IMR-90 (cell line): ENCODE data around the gene NTRK3. TPM values are rescaled to one million over a fixed set of nuclear protein-coding genes. Genes with fewer than 3 reads are reported as not detected.

Source experiments
- ATAC-seq: fragments of 200-7000 bp; cut with Tn5 transposase; 2 replicates; pipeline ENCODE4 v1.9.1; 2020; ENCODE audit warnings: low read depth, mild to moderate bottlenecking, moderate library complexity
- BruUV-seq: library from RNA; stranded (reverse); fragments of 400-500 nt; replicated peaks from 2 replicates; lab custom pipeline; 2021; lab: Mats Ljungman, UMichigan
- CTCF ChIA-PET: fragments of 300-600 bp; formaldehyde crosslinking; extraction: SDS; loops from one replicate; lab custom pipeline; 2021; ENCODE audit warnings: antibody characterized with exemption; lab: Yijun Ruan, JAX
- POLR2A ChIA-PET: fragments of 300-600 bp; sonication (Branson Sonifier 250); formaldehyde crosslinking; loops from one replicate; lab custom pipeline; 2022; ENCODE audit warnings: antibody characterized with exemption; ENCODE audit not compliant: unreplicated experiment; lab: Charles Lee
- DNase-seq: peaks from one replicate; pipeline ENCODE4 v3.0.0; 2013
- H2AFZ ChIP-seq: replicated peaks from 2 replicates; pipeline ENCODE3; 2013; ENCODE audit warnings: low read length, mild to moderate bottlenecking; ENCODE audit not compliant: poor library complexity
- H2AK5ac ChIP-seq: 2 replicates; pipeline ENCODE4 v1.6.1; 2013; ENCODE audit warnings: low read depth, low read length, inconsistent platforms
- H2AK9ac ChIP-seq: replicated peaks from 2 replicates; pipeline ENCODE3; 2013; ENCODE audit warnings: mild to moderate bottlenecking, low read depth, low read length, moderate library complexity; ENCODE audit not compliant: poor library complexity
- H2BK120ac ChIP-seq: 2 replicates; pipeline ENCODE4 v1.6.1; 2013; ENCODE audit warnings: low read depth, low read length, inconsistent platforms
- H2BK15ac ChIP-seq: 3 replicates; pipeline ENCODE4 v1.6.1; 2013; ENCODE audit warnings: low read depth, low read length, inconsistent platforms
- H2BK20ac ChIP-seq: 2 replicates; pipeline ENCODE4 v1.6.1; 2013; ENCODE audit warnings: low read depth, mild to moderate bottlenecking, inconsistent platforms, low read length, moderate library complexity
- H2BK5ac ChIP-seq: 2 replicates; pipeline ENCODE4 v1.6.1; 2013; ENCODE audit warnings: mild to moderate bottlenecking, low read depth, low read length, inconsistent platforms; ENCODE audit not compliant: poor library complexity, severe bottlenecking
- H3K14ac ChIP-seq: replicated peaks from 2 replicates; pipeline ENCODE4 v1.6.1; 2013; ENCODE audit warnings: low read depth, low read length, inconsistent platforms
- H3K18ac ChIP-seq: 2 replicates; pipeline ENCODE4 v1.6.1; 2013; ENCODE audit warnings: low read depth, low read length, control low read depth
- H3K23ac ChIP-seq: 2 replicates; pipeline ENCODE4 v1.6.1; 2013; ENCODE audit warnings: low read depth, low read length, inconsistent platforms
- H3K27ac ChIP-seq: 2 replicates; pipeline ENCODE4 v1.5.1; 2013; ENCODE audit warnings: mild to moderate bottlenecking, control low read depth, low read length; ENCODE audit not compliant: insufficient read depth
- H3K27me3 ChIP-seq: 2 replicates; pipeline ENCODE4 v1.6.1; 2013; ENCODE audit warnings: low read length; ENCODE audit not compliant: control insufficient read depth, insufficient read depth
- H3K36me3 ChIP-seq: 2 replicates; pipeline ENCODE4 v1.6.1; 2013; ENCODE audit warnings: low read length, mixed read lengths; ENCODE audit not compliant: control insufficient read depth, insufficient read depth
- H3K4ac ChIP-seq: 2 replicates; pipeline ENCODE4 v1.6.1; 2013; ENCODE audit warnings: low read depth, low read length, inconsistent platforms
- H3K4me1 ChIP-seq: 2 replicates; pipeline ENCODE4 v1.6.1; 2013; ENCODE audit warnings: low read length, mixed read lengths; ENCODE audit not compliant: control insufficient read depth, insufficient read depth
- H3K4me2 ChIP-seq: 2 replicates; pipeline ENCODE4 v1.6.1; 2013; ENCODE audit warnings: low read depth, mild to moderate bottlenecking, control low read depth, low read length, moderate library complexity
- H3K4me3 ChIP-seq: 2 replicates; pipeline ENCODE4 v1.5.1; 2013; ENCODE audit warnings: low read depth, mild to moderate bottlenecking, control low read depth, low read length, moderate library complexity; ENCODE audit not compliant: insufficient read depth
- H3K56ac ChIP-seq: 2 replicates; pipeline ENCODE4 v1.6.1; 2013; ENCODE audit warnings: low read length, inconsistent platforms; ENCODE audit not compliant: insufficient read depth; ENCODE audit errors: extremely low read depth
- H3K79me1 ChIP-seq, 2 experiments: 2 replicates each; pipeline ENCODE4 v1.6.1; 2013; ENCODE audit warnings: low read length in 2 of 2, inconsistent platforms in 1 of 2, low read depth in 1 of 2
- H3K9ac ChIP-seq: 2 replicates; pipeline ENCODE4 v1.6.1; 2013; ENCODE audit warnings: low read depth, low read length, control low read depth
- H3K9me1 ChIP-seq: 2 replicates; pipeline ENCODE4 v1.6.1; 2013; ENCODE audit warnings: low read length, inconsistent platforms; ENCODE audit not compliant: insufficient read depth
- H3K9me3 ChIP-seq: 2 replicates; pipeline ENCODE4 v1.6.1; 2013; ENCODE audit warnings: low read length; ENCODE audit not compliant: control insufficient read depth, insufficient read depth
- H4K20me1 ChIP-seq: 2 replicates; pipeline ENCODE4 v1.6.1; 2013; ENCODE audit warnings: low read length, inconsistent platforms; ENCODE audit not compliant: insufficient read depth
- H4K5ac ChIP-seq: 2 replicates; pipeline ENCODE4 v1.6.1; 2013; ENCODE audit warnings: mild to moderate bottlenecking, low read depth, low read length, control low read depth
- H4K8ac ChIP-seq, 2 experiments: 2 replicates each; pipeline ENCODE4 v1.6.1; 2013; ENCODE audit warnings: low read depth in 2 of 2, low read length in 2 of 2, control low read depth in 1 of 2, inconsistent platforms in 1 of 2
- H4K91ac ChIP-seq: 2 replicates; pipeline ENCODE4 v1.6.1; 2013; ENCODE audit warnings: low read depth, low read length, inconsistent platforms; ENCODE audit not compliant: insufficient read depth
- BHLHE40 ChIP-seq: fragments of 150-350 bp; IDR thresholded peaks from 2 replicates; pipeline ENCODE4 v1.6.1; 2016; ENCODE audit warnings: mild to moderate bottlenecking, low read depth, low read length
- CEBPB ChIP-seq: IDR thresholded peaks from 2 replicates; pipeline ENCODE4 v1.6.1; 2012; ENCODE audit warnings: low read depth, low read length, improper control_type of control experiment
- CHD1 ChIP-seq: IDR thresholded peaks from 2 replicates; pipeline ENCODE4 v1.6.1; 2012; ENCODE audit warnings: low read depth, low read length, improper control_type of control experiment
- CTCF ChIP-seq: conservative IDR thresholded peaks from 2 replicates; pipeline ENCODE4 v1.5.1; 2012; ENCODE audit warnings: mild to moderate bottlenecking, low read depth, low read length, improper control_type of control experiment
- ELK1 ChIP-seq: fragments of 150-350 bp; IDR thresholded peaks from 2 replicates; pipeline ENCODE4 v1.6.1; 2016; ENCODE audit warnings: low read depth, mild to moderate bottlenecking, low read length, moderate library complexity, borderline replicate concordance
- MAFK ChIP-seq: IDR thresholded peaks from 2 replicates; pipeline ENCODE4 v1.6.1; 2012; ENCODE audit warnings: low read depth, low read length, improper control_type of control experiment
- MAZ ChIP-seq: IDR thresholded peaks from 2 replicates; pipeline ENCODE4 v1.6.1; 2012; ENCODE audit warnings: low read depth, mild to moderate bottlenecking, low read length, improper control_type of control experiment, moderate library complexity, borderline replicate concordance
- NFE2L2 ChIP-seq: fragments of 150-350 bp; IDR thresholded peaks from 2 replicates; pipeline ENCODE4 v1.6.1; 2016; ENCODE audit warnings: low read depth, mild to moderate bottlenecking, low read length
- RFX5 ChIP-seq: IDR thresholded peaks from 2 replicates; pipeline ENCODE4 v1.8.0; 2012; ENCODE audit warnings: low read depth, mild to moderate bottlenecking, low read length, moderate library complexity
- SMC3 ChIP-seq: fragments of 150-350 bp; IDR thresholded peaks from 2 replicates; pipeline ENCODE4 v1.6.1; 2016; ENCODE audit warnings: low read depth, mild to moderate bottlenecking, antibody characterized with exemption, low read length, moderate library complexity
- WGBS, 2 experiments: methylation state at CpG; one replicate each; pipeline versions ENCODE4 v1.1.5 to v1.1.7; 2013; ENCODE audit warnings: missing lambda C conversion rate in 2 of 2; ENCODE audit not compliant: insufficient read length in 1 of 2; ENCODE audit errors: extremely low coverage in 2 of 2; 5-methylcytosine and 5-hydroxymethylcytosine counted together
- dilution Hi-C: fragments of 300-500 bp; cut with HindIII; formaldehyde crosslinking; loops from one replicate; pipeline ENCODE4 v1.14.3; 2018; ENCODE audit warnings: low sequenced_read_pairs; ENCODE audit not compliant: unreplicated experiment
- in situ Hi-C: fragments of 300-500 bp; cut with MboI; formaldehyde crosslinking; loops from 3 replicates; pipeline ENCODE4 v1.14.3; 2019; ENCODE audit warnings: low sequenced_read_pairs, inconsistent platforms, mixed read lengths
- intact Hi-C: fragments of 100-400 bp; cut with micrococcal nuclease; formaldehyde crosslinking; loops from 2 replicates; pipeline ENCODE4 v1.10.0; 2022
- polyA plus RNA-seq, 3 experiments: library from polyadenylated mRNA; depleted of rRNA; stranded (reverse); fragments of >200 nt; gene quantifications; 2 replicates each; pipeline ENCODE4 v1.2.3, GENCODE V29; 2012; ENCODE audit warnings: low replicate concordance in 1 of 3
- total RNA-seq: library from RNA; depleted of rRNA; stranded (reverse); fragments of >200 nt; gene quantifications from 2 replicates; pipeline ENCODE4 v1.2.3, GENCODE V29; 2012

NTRK3 gene
- total and polyA plus RNA-seq, 2 of the 4 experiments (the other 2 are of a cell fraction) = under 0.01 to 0.15 TPM

GRCh38 chr15:88067331-88067685 lies 189.2 kb downstream of the NTRK3 start:
- TF ChIP-seq CEBPB = no peak
- no peak for TF ChIP-seq RFX5
- no peak for TF ChIP-seq CTCF
- TF ChIP-seq MAZ = no peak
- TF ChIP-seq SMC3 = no peak
- no peak for TF ChIP-seq ELK1
- TF ChIP-seq MAFK = no peak
- TF ChIP-seq NFE2L2 = no peak
- no peak for TF ChIP-seq BHLHE40
- no peak for TF ChIP-seq CHD1
- H3K23ac ChIP-seq = no peak overlapping the region
- no peak overlapping the region for H2AK9ac ChIP-seq
- H3K9me3 ChIP-seq = peaks cover 24% of the 10 kb centered on the region
- no peak overlapping the region for H4K5ac ChIP-seq
- no peak for ATAC-seq
- no TSS peak for BruUV-seq
- H3K79me1 ChIP-seq = no peaks in the 10 kb centered on the region
- in situ Hi-C loops (no loop called here), dilution Hi-C loops (no loop called here), intact Hi-C loops (no loop called here)
- H3K4me2 ChIP-seq = no peak overlapping the region
- H2BK120ac ChIP-seq = no peak overlapping the region
- H3K27me3 ChIP-seq = no peaks in the 10 kb centered on the region
- no peaks in the 10 kb centered on the region for H4K20me1 ChIP-seq
- no peaks in the 10 kb centered on the region for H3K36me3 ChIP-seq
- no CpG with 5 or more reads among the region's 3 CpGs for WGBS, 2 experiments
- no peak overlapping the region for H3K4me3 ChIP-seq
- no peak overlapping the region for H2AK5ac ChIP-seq
- no peak overlapping the region for H2BK20ac ChIP-seq
- H2BK15ac ChIP-seq = no peak overlapping the region
- no peak overlapping the region for H4K91ac ChIP-seq
- H4K8ac ChIP-seq = no peak overlapping the region
- H3K14ac ChIP-seq = no peak overlapping the region
- no peaks in the 10 kb centered on the region for H3K4me1 ChIP-seq
- H3K27ac ChIP-seq = no peak overlapping the region
- ChIA-PET CTCF (no interaction called here), POLR2A (no interaction called here)
- H3K18ac ChIP-seq = no peak overlapping the region
- no peak overlapping the region for H2BK5ac ChIP-seq
- H3K4ac ChIP-seq = no peak overlapping the region
- no peaks in the 10 kb centered on the region for H3K9me1 ChIP-seq
- H3K56ac ChIP-seq = no peak overlapping the region
- H3K9ac ChIP-seq = no peak overlapping the region
- no peak for DNase-seq
- no peak overlapping the region for H2AFZ ChIP-seq
